ENCODE results near the gene CHKA.

GRCh38 chr11:68024508-68024907, 96.7 kb downstream of the CHKA start:
- TF ChIP-seq CTCF (IDR thresholded peaks at IDR 0.05) (no peak), POLR2A (IDR thresholded peaks at IDR 0.05) (no peak)
